Ishikawa (cell line): ENCODE measurements around the gene ATP5MC2.

Experiments
- EP300 ChIP-seq: IDR thresholded peaks from 2 replicates; pipeline ENCODE4 v1.6.1; 2012; ENCODE audit warnings: borderline replicate concordance
- TF ChIP-seq, protein P1 (sequence below): IDR thresholded peaks from 2 replicates; pipeline ENCODE4 v1.6.1; 2012

DNA sequence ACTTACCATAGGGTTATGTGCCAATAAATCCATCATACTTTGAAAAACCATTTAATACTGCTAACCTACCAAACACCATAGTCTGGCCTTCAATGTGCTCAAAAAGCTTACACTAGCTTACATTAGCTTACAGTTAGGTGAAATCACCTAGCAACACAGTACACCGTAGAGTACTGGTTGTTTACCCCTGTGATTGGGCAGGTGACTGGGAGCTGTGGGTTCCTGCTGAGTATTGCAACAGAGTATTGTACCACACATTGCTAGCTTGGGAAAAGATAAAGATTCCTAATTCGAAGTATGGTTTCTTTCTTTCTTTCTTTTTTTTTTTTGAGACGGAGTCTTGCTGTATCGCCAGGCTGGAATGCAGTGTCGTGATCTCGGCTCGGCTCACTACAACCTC, 5.6 kb downstream of the ATP5MC2 start:
- TF ChIP-seq EP300: no peak
- TF ChIP-seq, protein P1, sequence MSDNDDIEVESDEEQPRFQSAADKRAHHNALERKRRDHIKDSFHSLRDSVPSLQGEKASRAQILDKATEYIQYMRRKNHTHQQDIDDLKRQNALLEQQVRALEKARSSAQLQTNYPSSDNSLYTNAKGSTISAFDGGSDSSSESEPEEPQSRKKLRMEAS: no peak
